Inferior parietal cortex (tissue), 1 donor: ENCODE data around the gene TRIM72.
"Not testable (repeated sequence)": the region's sequence is repeated elsewhere in the genome, so short reads cannot be mapped to it uniquely, and the experiment has no call there.

Source experiments
- DNase-seq: peaks from one replicate; pipeline ENCODE4 v3.0.0-alpha.2; 2016; ENCODE audit errors: extremely low spot score

Gene TRIM72

GRCh38 chr16:31256466-31256865 is 42.5 kb downstream of the TRIM72 start:
- DNase-seq = no peak

- DNase-seq = no peak
Observed at GRCh38 chr16:31258366-31258765, 44.4 kb downstream of the TRIM72 start.

- DNase-seq = no peak
Observed at GRCh38 chr16:31260136-31260931, 46.4 kb downstream of the TRIM72 start.

- DNase-seq = no peak
Observed at GRCh38 chr16:31262084-31262483, 48.2 kb downstream of the TRIM72 start.

- DNase-seq = no peak
Observed at GRCh38 chr16:31265329-31266245, 51.7 kb downstream of the TRIM72 start.

GRCh38 chr16:31267332-31268032 is 53.6 kb downstream of the TRIM72 start:
- DNase-seq = no peak

GRCh38 chr16:31268033-31268365 is 54.1 kb downstream of the TRIM72 start:
- no peak for DNase-seq

GRCh38 chr16:31268891-31269290 is 55.0 kb downstream of the TRIM72 start:
- no peak for DNase-seq

GRCh38 chr16:31269541-31269940 is 55.6 kb downstream of the TRIM72 start:
- no peak for DNase-seq

- not testable (repeated sequence) for DNase-seq
Observed at GRCh38 chr16:31269973-31270372, 56.1 kb downstream of the TRIM72 start.

- DNase-seq = no peak
Observed at GRCh38 chr16:31270795-31271194, 56.9 kb downstream of the TRIM72 start.

GRCh38 chr16:31271621-31272190 is 57.8 kb downstream of the TRIM72 start:
- no peak for DNase-seq

GRCh38 chr16:31273187-31273586 is 59.3 kb downstream of the TRIM72 start:
- no peak for DNase-seq

GRCh38 chr16:31273676-31274075 is 59.8 kb downstream of the TRIM72 start:
- DNase-seq = no peak

GRCh38 chr16:31274831-31275816 is 61.2 kb downstream of the TRIM72 start:
- DNase-seq = no peak

- DNase-seq = no peak
Observed at GRCh38 chr16:31276600-31276999, 62.7 kb downstream of the TRIM72 start.

GRCh38 chr16:31277659-31278260 is 63.8 kb downstream of the TRIM72 start:
- no peak for DNase-seq

- not testable (repeated sequence) for DNase-seq
Observed at GRCh38 chr16:31278853-31279252, 64.9 kb downstream of the TRIM72 start.
